HG03378 (cell line): ENCODE results near the gene PRSS16.
A peak's percentile ranks its signal among the peaks of the same experiment; 100 is the strongest.
"Not testable (repeated sequence)": the region's sequence is repeated elsewhere in the genome, so short reads cannot be mapped to it uniquely, and the experiment has no call there.

Source experiments
- ATAC-seq: cut with Tn5 transposase; IDR thresholded peaks from one replicate; pipeline ENCODE4 v1.9.1; 2021; ENCODE audit warnings: mild to moderate bottlenecking, moderate library complexity; ENCODE audit not compliant: unreplicated experiment

PRSS16 gene

GRCh38 chr6:27242589-27243265, 4.8 kb upstream of the PRSS16 start:
- ATAC-seq: no peak

- ATAC-seq: no peak
Measured at GRCh38 chr6:27248783-27249182, 1.3 kb downstream of the PRSS16 start.

- ATAC-seq: no peak
Measured at GRCh38 chr6:27250277-27251111, 3.0 kb downstream of the PRSS16 start.

GRCh38 chr6:27251112-27251605, 3.7 kb downstream of the PRSS16 start:
- peak; percentile 50 for ATAC-seq

GRCh38 chr6:27251606-27252251, 4.2 kb downstream of the PRSS16 start:
- ATAC-seq: peak; percentile 63

GRCh38 chr6:27254566-27254965, 7.1 kb downstream of the PRSS16 start:
- no peak for ATAC-seq

- no peak for ATAC-seq
Measured at GRCh38 chr6:27255866-27256265, 8.4 kb downstream of the PRSS16 start.

GRCh38 chr6:27260369-27260768, 12.9 kb downstream of the PRSS16 start:
- no peak for ATAC-seq

GRCh38 chr6:27260836-27261375, 13.4 kb downstream of the PRSS16 start:
- no peak for ATAC-seq

- ATAC-seq: no peak
Measured at GRCh38 chr6:27263886-27264285, 16.4 kb downstream of the PRSS16 start.

- ATAC-seq: not testable (repeated sequence)
Measured at GRCh38 chr6:27267003-27267402, 19.5 kb downstream of the PRSS16 start.

GRCh38 chr6:27267857-27268434, 20.4 kb downstream of the PRSS16 start:
- ATAC-seq: no peak

- ATAC-seq: no peak
Measured at GRCh38 chr6:27268803-27269202, 21.3 kb downstream of the PRSS16 start.

GRCh38 chr6:27273783-27274182, 26.3 kb downstream of the PRSS16 start:
- ATAC-seq: no peak

GRCh38 chr6:27275025-27275956, 27.8 kb downstream of the PRSS16 start:
- no peak for ATAC-seq

GRCh38 chr6:27279513-27280063, 32.1 kb downstream of the PRSS16 start:
- no peak for ATAC-seq

- no peak for ATAC-seq
Measured at GRCh38 chr6:27280064-27280539, 32.6 kb downstream of the PRSS16 start.

GRCh38 chr6:27280540-27281000, 33.1 kb downstream of the PRSS16 start:
- ATAC-seq: no peak

- ATAC-seq: no peak
Measured at GRCh38 chr6:27281105-27281539, 33.6 kb downstream of the PRSS16 start.
